ENCODE data around the gene AJM1. TPM values are rescaled to one million over a fixed set of nuclear protein-coding genes. Genes with fewer than 3 reads are reported as not detected.
"Not testable (repeated sequence)": the region's sequence is repeated elsewhere in the genome, so short reads cannot be mapped to it uniquely, and the experiment has no call there.

The AJM1 gene
- polyA plus RNA-seq, 2 of the 4 experiments (the other 2 are of a cell fraction) = 0.76 to 3.0 TPM

- H3K4me1 ChIP-seq = peaks cover 46% of the 10 kb centered on the region
- H3K27ac ChIP-seq = peak overlapping the region; percentile 63 to 90; a peak in 5 of 6 replicates
- H3K9me3 ChIP-seq; H3K4me3 ChIP-seq; FAIRE-seq; DNase-seq (ENCODE audit: low read depth in 1 of 2, low spot score in 1 of 2); ATAC-seq: not testable (repeated sequence)
- WGBS (ENCODE audit: missing lambda C conversion rate) = 66% methylated on average over 39 of the region's 99 CpGs
- ChIA-PET CTCF (interaction anchor here (0.7 to 4.7 kb wide), 23 partner anchors 10 to 191 kb away, joined by 3 to 72 read pairs (median 6); partner anchors contain the start of genes PAXX and RABL6), POLR2A (interaction anchor here (0.8 kb wide), 1 partner anchor 12 kb away, joined by 3 read pairs; no protein-coding TSS in a partner anchor)
- TF ChIP-seq RAD21 (conservative IDR thresholded peaks at IDR 0.05 in 1 of 2, IDR thresholded peaks at IDR 0.05 in 1 of 2) = peak in 1 of 2 experiments; percentile 24; a peak in 2 of 5 replicates
- TF ChIP-seq CTCF (IDR thresholded peaks at IDR 0.05) = peak; percentile 60; the same call in 2 of the 3 replicates
- peak; percentile 59 for TF ChIP-seq SMC3 (IDR thresholded peaks at IDR 0.05)
- H3K4me2 ChIP-seq = peak overlapping the region; percentile 77
These were observed 1.8 kb downstream of the AJM1 start for GRCh38 chr9:136843801-136844740.

GRCh38 chr9:136844761-136845464 lies 2.6 kb downstream of the AJM1 start:
- ATAC-seq (no peak), FAIRE-seq (no peak), DNase-seq (ENCODE audit: low read depth in 1 of 2, low spot score in 1 of 2) (no peak)
- no peak overlapping the region for H3K27ac ChIP-seq
- ChIA-PET CTCF (interaction anchor here (0.6 to 4.7 kb wide), 10 partner anchors 13 to 1333 kb away, joined by 3 to 72 read pairs (median 6); partner anchors contain the start of gene C8G), POLR2A (no interaction called here)
- no peaks in the 10 kb centered on the region for H3K9me3 ChIP-seq
- no peak for TF ChIP-seq ZC3H11A (IDR thresholded peaks at IDR 0.05)
- no peak for TF ChIP-seq REST (IDR thresholded peaks at IDR 0.05)
- TF ChIP-seq RARB (CRISPR knock-in tag; IDR thresholded peaks at IDR 0.05) = no peak
- TF ChIP-seq KDM1A (IDR thresholded peaks at IDR 0.05; ENCODE audit: low read depth) = no peak
- no peak for TF ChIP-seq BHLHE40 (IDR thresholded peaks at IDR 0.05; ENCODE audit: low read depth, low read length)
- no peak for TF ChIP-seq BCL3 (IDR thresholded peaks at IDR 0.05)
- TF ChIP-seq MYC (IDR thresholded peaks at IDR 0.05; ENCODE audit: borderline replicate concordance, low read length) = no peak
- no peak for TF ChIP-seq HES2 (IDR thresholded peaks at IDR 0.05)
- no peak for TF ChIP-seq ZSCAN20 (CRISPR knock-in tag; IDR thresholded peaks at IDR 0.05)
- TF ChIP-seq FOSB (CRISPR knock-in tag; IDR thresholded peaks at IDR 0.05) = no peak
- TF ChIP-seq RCOR1 (IDR thresholded peaks at IDR 0.05; ENCODE audit: low read depth, low read length) = no peak
- no peak for TF ChIP-seq RNF2 (IDR thresholded peaks at IDR 0.05; ENCODE audit: borderline replicate concordance, low read depth)
- TF ChIP-seq TFCP2L1 (CRISPR knock-in tag; IDR thresholded peaks at IDR 0.05) = no peak
- no peak for TF ChIP-seq CHD2 (IDR thresholded peaks at IDR 0.05; ENCODE audit: low read length, partially characterized antibody)
- TF ChIP-seq HOXA7 (CRISPR knock-in tag; IDR thresholded peaks at IDR 0.05) = no peak
- no peak for TF ChIP-seq CHD4 (IDR thresholded peaks at IDR 0.05; ENCODE audit: borderline replicate concordance)
- no peak for TF ChIP-seq HOXB13 (CRISPR knock-in tag; IDR thresholded peaks at IDR 0.05; ENCODE audit: low read depth)
- TF ChIP-seq USF2 (IDR thresholded peaks at IDR 0.05) = no peak
- H3K4me2 ChIP-seq = no peak overlapping the region
- peaks cover 38% of the 10 kb centered on the region for H3K4me1 ChIP-seq
- WGBS (ENCODE audit: missing lambda C conversion rate) = 98% methylated on average over 85 of the region's 88 CpGs
- no peak overlapping the region for H3K4me3 ChIP-seq
